Hypothalamus (tissue), 51 donors: ENCODE results near the gene RASSF5.
"Not testable (repeated sequence)": the region's sequence is repeated elsewhere in the genome, so short reads cannot be mapped to it uniquely, and the experiment has no call there.

Source experiments
- DNase-seq, 51 donors: peaks; one replicate each; lab custom pipeline; 2025; lab: John Stamatoyannopoulos, UW

Gene RASSF5

DNA sequence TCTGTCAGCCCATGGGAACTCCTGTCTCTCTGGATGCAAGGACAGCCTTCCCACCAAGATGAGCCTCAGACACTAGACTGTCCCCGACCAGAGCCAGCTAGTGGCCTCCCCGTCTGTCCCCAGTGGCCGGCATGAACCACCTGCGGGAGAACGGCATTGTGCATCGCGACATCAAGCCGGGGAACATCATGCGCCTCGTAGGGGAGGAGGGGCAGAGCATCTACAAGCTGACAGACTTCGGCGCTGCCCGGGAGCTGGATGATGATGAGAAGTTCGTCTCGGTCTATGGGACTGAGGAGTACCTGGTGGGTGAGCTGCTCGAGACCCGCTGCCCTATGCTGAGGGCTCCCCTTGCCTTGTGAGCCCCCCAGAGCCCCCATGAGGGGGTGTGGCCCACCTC lies 31.3 kb upstream of the RASSF5 start:
- no peak for DNase-seq

DNA sequence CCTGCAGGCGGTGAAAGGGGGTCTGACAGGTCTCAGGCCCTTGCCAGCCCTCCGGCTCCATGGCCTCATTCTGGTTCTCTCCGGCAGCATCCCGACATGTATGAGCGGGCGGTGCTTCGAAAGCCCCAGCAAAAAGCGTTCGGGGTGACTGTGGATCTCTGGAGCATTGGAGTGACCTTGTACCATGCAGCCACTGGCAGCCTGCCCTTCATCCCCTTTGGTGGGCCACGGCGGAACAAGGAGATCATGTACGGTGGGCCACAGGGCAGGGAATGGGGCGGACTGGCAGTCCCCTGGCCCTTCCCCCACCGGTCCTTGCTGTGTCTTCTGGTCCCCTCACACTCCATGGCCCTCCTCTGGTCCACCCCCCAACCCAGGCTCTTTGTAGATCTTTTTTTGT lies 30.7 kb upstream of the RASSF5 start:
- no peak for DNase-seq

DNA sequence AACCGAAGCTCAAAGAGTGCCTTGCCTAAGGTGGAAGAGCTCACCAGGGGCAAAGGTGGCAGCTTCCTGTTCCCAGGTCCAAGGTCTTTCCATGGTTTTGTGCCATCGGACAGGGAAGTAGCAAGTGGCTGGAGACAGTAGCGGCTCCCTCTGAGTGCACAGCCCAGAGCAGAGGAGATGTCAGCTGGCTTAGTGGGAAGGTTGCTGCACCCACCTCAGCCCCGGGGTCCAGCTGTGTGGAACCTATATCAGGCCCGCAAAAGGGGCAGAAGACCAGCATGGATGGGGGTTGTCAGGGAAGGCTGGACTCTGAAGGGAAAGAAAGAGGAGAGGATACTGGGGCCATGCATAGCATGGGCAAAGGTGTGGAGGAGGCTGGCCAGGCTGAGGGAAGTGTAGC lies 30.2 kb upstream of the RASSF5 start:
- DNase-seq, result no peak

DNA sequence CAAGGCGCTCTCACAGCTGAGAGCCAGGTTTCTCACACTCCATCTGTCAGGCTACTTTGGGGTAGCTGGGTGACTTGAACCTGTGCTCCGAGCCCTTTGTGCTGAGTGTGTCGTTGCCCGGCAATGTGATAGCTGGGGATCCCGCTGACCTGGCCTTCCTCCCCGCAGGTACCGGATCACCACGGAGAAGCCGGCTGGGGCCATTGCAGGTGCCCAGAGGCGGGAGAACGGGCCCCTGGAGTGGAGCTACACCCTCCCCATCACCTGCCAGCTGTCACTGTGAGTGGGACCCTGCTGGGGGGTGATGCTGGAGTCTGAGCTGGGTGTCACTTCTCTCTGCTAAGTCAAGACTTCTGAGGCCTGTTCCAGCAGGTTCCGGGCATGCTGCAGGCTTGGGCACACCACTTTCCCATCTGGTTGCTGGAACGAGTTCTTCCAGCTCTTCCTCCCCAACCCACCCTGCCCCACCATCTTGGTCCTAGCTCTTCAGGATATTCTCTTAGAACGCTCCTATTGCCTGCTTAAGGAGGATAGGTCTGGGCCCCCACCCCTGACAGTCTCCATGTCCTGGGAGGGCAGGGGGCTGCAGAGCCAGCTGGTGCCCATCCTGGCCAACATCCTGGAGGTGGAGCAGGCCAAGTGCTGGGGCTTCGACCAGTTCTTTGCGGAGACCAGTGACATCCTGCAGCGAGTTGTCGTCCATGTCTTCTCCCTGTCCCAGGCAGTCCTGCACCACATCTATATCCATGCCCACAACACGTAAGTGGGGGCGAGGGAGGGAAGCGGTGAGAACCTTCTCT lies 29.6 kb upstream of the RASSF5 start:
- no peak for DNase-seq

DNA sequence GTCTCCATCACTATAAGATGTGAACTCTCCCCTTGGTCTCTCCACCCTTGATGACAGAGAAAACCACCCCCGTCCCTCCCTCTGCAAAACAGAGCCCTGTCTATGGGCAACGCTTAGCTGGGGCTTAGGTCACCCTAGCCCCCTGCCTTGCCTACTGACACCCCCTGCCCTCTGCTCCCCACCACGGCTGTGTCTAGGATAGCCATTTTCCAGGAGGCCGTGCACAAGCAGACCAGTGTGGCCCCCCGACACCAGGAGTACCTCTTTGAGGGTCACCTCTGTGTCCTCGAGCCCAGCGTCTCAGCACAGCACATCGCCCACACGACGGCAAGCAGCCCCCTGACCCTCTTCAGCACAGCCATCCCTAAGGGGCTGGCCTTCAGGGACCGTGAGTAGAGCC lies 28.6 kb upstream of the RASSF5 start:
- no peak for DNase-seq

DNA sequence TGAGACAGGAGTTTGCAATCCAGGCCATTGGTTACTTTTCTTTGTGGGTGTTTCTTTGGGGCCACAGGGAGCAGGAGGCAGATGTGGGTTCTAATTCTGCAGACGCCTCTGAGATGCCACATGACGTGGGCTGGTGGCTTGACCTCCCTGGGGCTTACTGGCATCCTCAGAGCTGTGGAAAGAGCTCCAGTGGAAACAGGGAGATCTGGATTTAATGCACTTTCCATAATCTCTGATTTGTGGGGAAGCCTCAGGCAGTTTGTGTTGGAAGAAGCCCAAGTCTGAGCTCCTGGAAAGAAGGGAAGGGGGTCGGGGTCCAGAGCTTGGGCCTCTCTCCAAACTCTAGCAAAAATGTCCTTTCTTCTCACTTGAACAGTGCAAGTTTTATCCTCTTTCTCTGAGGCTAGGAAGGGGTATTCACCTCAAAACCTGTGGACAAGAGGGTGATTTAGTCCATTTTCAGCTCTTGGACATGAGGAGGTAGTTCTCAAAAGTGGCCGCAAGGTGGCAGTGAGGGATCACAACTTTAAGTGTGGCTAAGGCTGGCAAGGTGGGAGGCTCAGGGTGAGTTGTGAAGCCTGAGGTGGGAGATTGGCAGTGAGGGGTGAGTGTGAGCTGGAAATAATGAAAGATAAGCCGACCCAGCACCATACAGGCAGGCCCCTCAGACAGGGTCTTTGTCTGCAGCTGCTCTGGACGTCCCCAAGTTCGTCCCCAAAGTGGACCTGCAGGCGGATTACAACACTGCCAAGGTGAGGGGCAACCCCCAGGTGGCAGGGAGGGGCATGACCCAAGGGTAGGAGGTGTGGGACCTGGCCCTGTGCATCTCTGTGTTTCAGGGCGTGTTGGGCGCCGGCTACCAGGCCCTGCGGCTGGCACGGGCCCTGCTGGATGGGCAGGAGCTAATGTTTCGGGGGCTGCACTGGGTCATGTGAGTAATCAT lies 27.9 kb upstream of the RASSF5 start:
- peak in 30 of 51 donors; percentile 8 to 69 (median 36) for DNase-seq

DNA sequence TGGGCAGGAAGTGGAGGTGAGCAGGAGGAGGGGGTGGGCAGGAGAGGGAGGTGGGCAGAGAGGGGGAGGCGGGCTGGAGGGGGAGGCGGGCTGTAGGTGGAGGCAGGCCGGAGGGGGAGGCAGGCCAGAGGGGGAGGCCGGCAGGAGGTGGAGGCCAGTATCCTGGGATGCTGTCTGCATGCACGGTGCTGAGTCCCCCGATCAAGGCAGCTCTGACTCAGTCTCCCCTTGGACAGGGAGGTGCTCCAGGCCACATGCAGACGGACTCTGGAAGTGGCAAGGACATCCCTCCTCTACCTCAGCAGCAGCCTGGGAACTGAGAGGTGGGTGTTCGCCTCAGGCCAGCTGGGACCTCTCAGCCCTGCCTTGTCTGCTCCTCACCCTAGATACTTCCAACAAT lies 27.1 kb upstream of the RASSF5 start:
- DNase-seq, result no peak

DNA sequence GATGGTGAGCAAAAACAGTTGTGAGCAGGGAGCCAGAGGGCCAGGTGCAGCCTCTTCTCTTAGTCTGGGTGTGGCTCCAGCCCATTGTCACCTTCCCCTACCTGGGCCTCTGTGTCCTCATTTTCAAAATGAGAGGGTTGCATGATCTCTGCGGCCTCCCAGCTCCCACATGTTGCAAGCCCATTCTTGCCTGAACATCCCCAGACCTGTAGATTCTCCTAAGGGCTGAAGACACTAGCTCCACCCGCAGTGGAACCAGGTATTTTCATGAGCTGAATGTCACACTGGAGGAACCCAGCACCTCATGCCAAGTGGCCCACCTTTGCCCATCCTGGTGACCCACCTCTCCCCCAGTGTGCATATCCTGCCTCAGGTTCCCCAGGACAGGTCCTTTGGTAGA lies 24.7 kb upstream of the RASSF5 start:
- no peak for DNase-seq

DNA sequence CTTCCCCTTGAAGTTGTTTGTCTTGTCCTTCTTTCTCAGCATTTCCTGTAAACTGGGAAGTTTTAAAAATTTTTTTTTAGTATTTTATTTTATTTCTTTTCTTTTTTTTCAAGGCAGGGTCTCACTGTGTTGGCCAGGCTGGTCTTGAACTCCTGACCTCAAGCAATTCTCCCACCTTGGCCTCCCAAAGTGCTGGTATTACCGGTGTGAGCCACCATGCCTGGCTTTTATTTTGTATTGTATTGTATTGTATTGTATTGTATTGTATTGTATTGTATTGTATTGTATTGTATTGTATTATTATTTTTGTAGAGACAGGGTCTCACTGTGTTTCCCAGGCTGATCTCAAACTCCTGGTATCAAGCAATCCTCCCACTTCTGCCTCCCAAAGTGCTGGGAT lies 23.5 kb upstream of the RASSF5 start:
- DNase-seq, result not testable (repeated sequence)

DNA sequence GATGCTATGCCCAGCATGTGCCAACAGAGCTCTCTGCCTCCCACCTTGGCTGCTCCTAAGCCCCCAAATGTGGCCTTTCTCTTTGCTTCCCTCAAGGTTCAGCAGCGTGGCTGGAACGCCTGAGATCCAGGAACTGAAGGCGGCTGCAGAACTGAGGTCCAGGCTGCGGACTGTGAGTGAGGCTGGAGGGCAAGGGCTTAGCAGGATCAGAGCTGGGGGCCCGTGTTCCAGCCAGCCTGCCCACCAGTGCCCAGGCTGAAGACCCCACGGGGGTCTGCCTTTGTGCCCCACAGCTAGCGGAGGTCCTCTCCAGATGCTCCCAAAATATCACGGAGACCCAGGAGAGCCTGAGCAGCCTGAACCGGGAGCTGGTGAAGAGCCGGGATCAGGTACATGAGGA lies 22.4 kb upstream of the RASSF5 start:
- DNase-seq, result no peak

DNA sequence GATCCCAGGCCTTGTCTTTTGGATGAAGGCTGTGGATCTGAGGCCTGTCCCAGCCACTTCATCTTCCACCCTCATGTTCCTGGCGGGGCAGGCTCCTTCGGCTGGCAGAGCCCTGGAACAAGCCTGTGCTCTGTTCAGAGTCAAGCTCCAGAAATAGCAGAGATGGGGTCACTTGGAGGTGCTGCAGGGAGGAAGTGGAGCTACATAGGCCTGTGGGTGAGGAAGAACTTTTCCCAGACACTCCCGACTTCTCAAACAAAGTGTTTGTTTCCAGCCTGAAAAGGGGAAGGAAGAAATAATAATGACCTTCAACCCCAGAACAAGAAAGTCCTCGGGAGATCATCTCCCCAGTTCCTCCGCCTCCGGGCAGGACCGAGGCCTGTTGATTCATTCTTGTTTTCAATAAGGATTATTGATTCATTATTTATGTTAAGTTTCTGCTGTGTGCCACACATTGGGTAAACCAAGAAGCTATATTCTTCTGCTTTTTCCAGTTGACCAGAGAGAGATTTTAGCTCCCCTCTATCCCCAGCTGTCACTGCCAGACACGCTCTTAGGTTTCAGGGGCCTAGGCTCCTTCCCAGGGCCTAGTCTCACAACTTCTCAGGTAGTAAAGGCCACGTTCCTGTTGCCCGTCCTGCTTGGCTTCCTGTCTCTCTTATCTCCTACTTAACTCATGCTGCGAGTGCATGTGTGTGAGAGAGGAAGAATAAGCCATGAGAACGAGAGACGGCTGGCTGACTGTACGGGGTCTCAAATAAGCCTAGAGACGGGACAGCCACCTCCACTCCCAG lies 20.1 kb upstream of the RASSF5 start:
- no peak for DNase-seq

DNA sequence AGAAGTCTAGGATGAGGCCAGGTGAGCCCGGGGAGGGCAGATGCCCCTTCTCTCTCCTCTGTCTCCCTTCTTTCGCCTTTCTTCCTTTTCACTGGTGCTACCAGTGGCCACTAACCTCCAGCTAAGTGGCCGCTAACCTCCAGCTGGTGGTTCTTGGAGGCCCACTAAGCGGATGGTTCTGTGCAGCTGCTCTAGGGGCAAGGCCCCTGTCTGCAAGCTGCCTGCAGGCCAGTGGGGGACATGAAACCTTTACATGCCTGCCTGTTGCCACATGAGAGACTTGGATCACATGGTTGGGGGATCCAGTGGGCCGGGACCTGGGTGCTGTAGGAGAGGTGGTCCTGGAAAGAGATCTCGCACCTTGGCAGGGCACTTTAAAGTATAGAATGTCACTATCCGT lies 19.4 kb upstream of the RASSF5 start:
- no peak for DNase-seq

DNA sequence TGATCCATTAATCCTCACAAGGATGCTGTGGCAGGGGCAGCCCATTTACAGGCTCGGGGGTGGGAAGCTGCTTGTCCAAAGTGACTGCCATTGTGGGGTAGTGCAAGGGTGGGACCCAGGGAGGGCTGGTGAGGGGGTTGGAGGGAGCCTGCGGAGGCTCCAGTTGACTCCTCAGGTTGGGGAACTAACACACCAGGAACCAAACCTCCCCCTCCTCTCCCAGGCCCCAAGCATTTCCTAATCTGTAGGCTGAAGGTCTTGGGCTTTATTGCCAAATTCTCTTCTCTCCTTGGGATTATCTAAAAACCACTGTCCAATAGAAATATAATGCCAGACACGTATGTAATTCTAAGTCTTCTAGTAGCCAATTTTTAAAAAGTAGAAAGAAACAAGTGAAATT lies 18.9 kb upstream of the RASSF5 start:
- no peak for DNase-seq

DNA sequence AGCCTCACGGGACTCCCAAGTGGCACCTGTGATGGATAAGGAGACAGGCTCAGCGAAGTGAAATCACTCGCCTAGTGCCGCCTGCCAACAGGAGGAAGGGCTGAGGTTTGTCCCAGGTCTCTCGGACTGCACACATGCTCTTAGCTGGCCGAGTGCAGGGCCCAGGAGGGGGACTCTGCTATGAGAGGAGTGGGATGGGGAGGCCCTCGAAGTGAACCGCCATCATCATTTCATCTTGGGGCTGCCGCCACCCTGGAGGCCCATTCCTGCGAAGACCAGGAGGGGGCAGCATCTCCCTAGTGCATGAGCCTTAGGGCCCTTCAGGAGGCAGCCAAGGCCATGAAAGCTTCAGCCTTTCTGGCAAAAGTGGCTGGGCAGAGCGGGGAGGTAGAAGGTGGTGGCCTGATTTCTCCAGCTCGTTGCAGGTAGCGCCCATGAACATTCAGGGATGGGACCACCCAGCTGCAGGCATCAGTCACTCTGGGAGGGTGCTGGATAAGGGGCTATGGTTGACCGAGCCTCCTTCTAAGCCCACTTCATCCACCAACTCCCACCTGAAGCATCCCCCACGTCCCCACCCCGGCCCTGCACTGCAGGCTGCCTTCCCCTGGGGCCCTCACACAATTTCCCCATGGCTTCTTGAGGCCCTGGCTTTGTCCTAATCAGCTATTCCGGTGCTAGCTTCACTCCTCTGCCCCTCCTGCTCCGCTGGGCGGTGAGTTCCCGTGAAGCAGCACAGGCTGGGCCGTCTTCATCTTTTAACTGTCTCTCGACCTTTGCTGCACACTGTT lies 17.2 kb upstream of the RASSF5 start:
- peak in 43 of 51 donors; percentile 5 to 80 (median 36) for DNase-seq

DNA sequence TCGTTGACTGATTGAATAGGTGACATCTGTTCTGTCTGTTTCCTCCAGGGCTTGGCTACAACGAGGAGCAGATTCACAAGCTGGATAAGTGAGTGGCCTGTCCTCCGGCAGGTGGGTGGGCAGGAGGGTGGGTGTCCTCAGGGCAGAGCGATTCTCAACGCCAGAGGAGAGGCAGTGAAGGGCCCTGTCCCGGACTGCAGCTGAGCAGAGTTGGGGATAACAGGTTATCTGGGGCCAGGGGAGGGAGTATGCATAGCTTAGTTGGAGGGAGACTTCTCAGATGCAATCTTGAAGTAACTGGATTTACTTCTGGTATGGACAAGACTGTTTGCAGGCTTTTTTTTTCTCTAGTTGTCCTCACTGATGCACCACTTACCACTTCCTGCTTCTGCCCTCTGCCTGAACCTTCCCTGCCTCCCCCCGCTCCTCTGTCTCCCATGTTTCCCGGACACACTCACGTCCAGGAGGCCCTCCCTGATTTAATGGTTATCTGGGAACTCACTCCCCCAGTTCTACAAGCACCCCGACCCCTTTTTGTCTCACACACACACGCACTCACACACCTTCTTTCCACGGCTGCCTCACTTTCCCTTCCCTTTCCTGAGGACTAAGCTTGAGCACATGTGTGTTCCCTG lies 16.4 kb upstream of the RASSF5 start:
- no peak for DNase-seq

DNA sequence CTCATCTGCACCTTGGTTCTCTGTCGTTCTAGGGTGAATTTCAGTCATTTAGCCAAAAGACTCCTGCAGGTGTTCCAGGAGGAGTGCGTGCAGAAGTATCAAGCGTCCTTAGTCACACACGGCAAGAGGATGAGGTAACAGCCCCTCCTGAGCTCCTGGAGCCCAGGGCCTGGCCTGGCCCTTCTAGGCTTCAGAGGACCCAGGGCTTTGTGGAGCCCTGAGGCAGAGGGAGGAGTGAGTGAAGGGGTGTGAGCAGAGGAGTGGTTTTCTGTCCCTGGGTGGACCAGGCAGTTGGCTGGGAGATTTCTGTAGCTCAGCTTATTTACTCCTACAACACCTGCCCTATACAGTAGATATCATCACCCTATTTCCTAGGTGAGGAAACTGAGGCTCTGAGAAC lies 15.7 kb upstream of the RASSF5 start:
- DNase-seq, result no peak

DNA sequence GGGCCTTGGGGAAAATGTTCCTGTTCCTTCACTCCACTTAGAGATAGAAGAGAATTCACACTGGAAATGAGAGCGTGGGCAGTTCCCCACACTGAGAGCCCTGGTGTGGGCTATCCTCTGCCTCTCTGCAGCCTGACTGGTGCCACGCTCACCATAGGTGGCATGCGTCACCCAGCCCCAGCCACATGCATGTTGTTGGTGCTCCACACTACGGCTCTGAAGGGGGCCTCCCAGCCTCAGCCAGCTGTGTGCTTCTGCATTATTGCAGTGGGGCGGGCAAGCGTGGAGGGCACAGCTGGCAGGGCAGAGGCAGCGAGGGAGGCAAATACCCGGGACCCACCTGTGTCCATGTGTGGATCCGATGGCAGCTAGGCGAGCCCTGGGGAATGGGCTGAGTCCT lies 14.7 kb upstream of the RASSF5 start:
- DNase-seq, result no peak

DNA sequence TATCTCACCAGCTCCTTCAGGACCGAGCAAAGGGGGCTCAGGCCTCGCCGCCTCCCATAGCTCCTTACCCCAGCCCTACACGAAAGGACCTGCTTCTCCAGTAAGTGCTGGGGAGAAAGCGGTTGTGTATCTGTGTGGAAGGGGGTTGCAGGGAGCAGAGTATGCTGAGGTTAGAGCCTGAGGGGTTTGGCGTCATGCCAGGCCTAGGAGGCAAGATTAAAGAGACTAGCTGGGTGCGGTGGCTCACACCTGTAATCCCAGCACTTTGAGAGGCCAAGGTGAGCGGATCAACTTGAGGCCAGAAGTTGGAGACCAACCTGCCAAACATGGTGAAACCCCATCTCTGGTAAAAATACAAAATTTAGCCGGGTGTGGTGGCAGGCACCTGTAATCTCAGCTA lies 14.1 kb upstream of the RASSF5 start:
- no peak for DNase-seq

DNA sequence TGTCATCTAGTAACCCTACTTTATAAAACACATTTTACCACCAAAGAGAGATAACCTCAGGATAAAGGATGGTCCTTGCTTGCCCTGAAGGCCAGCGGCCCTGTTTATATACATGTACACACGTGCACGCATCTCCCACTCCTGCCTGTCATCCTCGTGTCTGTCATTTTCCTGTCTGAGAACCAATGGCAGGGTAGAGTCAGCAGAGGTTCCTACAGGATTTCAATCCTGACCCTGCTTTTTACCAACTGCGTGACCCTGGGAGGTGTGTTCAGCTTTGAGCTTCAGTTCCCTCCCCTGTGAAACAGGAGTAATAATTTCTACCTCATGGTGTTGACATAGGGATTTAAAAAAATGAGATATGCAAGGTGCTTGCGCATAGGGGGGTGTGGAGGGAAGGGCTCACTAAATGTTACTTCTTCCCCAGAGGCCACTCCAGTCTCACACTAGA lies 12.3 kb upstream of the RASSF5 start:
- DNase-seq, result no peak
